ENCODE measurements around the gene BAIAP3.

BAIAP3 gene

DNA sequence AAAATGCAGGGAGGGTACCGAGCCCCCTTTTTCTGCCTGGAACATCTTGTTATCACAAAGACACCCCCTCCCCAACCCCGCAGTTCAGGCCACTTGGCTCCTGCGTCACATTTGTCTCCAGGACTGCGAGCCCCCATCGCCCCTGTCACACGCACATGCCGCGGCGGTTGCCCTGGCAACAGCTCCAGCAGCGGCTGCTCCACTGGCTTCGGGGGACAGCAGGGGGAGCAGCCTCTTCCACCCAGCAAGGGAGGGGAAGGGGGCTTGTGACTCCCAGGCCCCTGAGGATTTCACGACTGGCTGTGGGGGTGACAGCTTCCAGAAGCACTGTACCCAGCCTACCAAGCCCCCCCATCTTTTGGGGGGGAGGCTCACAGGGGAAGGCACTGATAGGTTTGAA lies 2.6 kb downstream of the BAIAP3 start:
- no peaks in the 10 kb centered on the region for H3K79me2 ChIP-seq (ENCODE audit: insufficient read depth, low read length)
- no peak overlapping the region for H3K4me2 ChIP-seq (ENCODE audit: insufficient read depth, low read length)
- H2AFZ ChIP-seq (ENCODE audit: low read depth, low read length): no peak overlapping the region
- H3K4me3 ChIP-seq (ENCODE audit: low read depth in 1 of 2, low read length in 2 of 2): no peak overlapping the region
- TF ChIP-seq, protein P1, sequence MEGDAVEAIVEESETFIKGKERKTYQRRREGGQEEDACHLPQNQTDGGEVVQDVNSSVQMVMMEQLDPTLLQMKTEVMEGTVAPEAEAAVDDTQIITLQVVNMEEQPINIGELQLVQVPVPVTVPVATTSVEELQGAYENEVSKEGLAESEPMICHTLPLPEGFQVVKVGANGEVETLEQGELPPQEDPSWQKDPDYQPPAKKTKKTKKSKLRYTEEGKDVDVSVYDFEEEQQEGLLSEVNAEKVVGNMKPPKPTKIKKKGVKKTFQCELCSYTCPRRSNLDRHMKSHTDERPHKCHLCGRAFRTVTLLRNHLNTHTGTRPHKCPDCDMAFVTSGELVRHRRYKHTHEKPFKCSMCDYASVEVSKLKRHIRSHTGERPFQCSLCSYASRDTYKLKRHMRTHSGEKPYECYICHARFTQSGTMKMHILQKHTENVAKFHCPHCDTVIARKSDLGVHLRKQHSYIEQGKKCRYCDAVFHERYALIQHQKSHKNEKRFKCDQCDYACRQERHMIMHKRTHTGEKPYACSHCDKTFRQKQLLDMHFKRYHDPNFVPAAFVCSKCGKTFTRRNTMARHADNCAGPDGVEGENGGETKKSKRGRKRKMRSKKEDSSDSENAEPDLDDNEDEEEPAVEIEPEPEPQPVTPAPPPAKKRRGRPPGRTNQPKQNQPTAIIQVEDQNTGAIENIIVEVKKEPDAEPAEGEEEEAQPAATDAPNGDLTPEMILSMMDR (IDR thresholded peaks at IDR 0.05; ENCODE audit: borderline replicate concordance, extremely low read depth, low read length, poor library complexity, severe bottlenecking): peak; percentile 32
- no peak for TF ChIP-seq EZH2 (IDR thresholded peaks at IDR 0.05; ENCODE audit: borderline replicate concordance, low read depth, low read length, severe bottlenecking)
- H3K27ac ChIP-seq (ENCODE audit: low read length): no peak overlapping the region
- no peaks in the 10 kb centered on the region for H3K36me3 ChIP-seq (ENCODE audit: insufficient read depth, low read length)
- ATAC-seq (ENCODE audit: insufficient read depth, low read depth) (peak; percentile 53; the same call in 2 of the 3 replicates), DNase-seq (peak; percentile 33)
- H3K9me3 ChIP-seq (ENCODE audit: insufficient read depth, low read length, severe bottlenecking): no peaks in the 10 kb centered on the region
- H3K9ac ChIP-seq (ENCODE audit: low read depth, low read length): no peak overlapping the region
- peaks cover 17% of the 10 kb centered on the region for H4K20me1 ChIP-seq (ENCODE audit: insufficient read depth, low read length)
- peaks cover 5% of the 10 kb centered on the region for H3K27me3 ChIP-seq (ENCODE audit: insufficient read depth, low read length, poor library complexity)
- peaks cover 4% of the 10 kb centered on the region; the same call in 1 of the 2 replicates for H3K4me1 ChIP-seq (ENCODE audit: insufficient read depth, low read length)

DNA sequence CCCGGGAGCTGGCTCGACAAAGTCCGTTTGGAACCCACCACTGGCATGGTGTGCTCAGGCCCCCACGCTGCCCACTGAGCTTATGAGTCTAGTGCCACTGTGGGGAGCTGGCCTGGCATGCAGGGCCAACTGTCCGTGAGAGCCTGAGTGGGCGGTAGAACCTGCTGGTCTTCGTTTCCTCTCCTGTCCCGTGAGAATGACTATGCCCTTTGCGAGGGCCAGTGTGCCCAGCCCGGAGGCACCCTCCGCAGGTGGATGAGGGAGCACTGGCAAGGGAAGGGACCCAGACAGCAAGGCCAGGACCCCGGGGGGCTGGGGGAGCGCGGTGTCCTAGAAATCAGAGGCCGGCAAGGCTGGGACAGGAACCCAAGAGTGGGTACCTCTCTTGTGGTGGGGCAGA lies 3.2 kb downstream of the BAIAP3 start:
- no peak for TF ChIP-seq EZH2 (IDR thresholded peaks at IDR 0.05; ENCODE audit: borderline replicate concordance, low read depth, low read length, severe bottlenecking)
- TF ChIP-seq, protein P1 (IDR thresholded peaks at IDR 0.05; ENCODE audit: borderline replicate concordance, extremely low read depth, low read length, poor library complexity, severe bottlenecking): no peak
- H3K9me3 ChIP-seq (ENCODE audit: insufficient read depth, low read length, severe bottlenecking): no peaks in the 10 kb centered on the region
- ATAC-seq (ENCODE audit: insufficient read depth, low read depth) (no peak), DNase-seq (no peak)
- no peak overlapping the region for H3K4me2 ChIP-seq (ENCODE audit: insufficient read depth, low read length)
- no peaks in the 10 kb centered on the region for H3K36me3 ChIP-seq (ENCODE audit: insufficient read depth, low read length)
- H3K4me1 ChIP-seq (ENCODE audit: insufficient read depth, low read length): peaks cover 2% of the 10 kb centered on the region; the same call in 1 of the 2 replicates
- H3K9ac ChIP-seq (ENCODE audit: low read depth, low read length): no peak overlapping the region
- peaks cover 5% of the 10 kb centered on the region for H3K27me3 ChIP-seq (ENCODE audit: insufficient read depth, low read length, poor library complexity)
- H3K4me3 ChIP-seq (ENCODE audit: low read depth in 1 of 2, low read length in 2 of 2): no peak overlapping the region
- H2AFZ ChIP-seq (ENCODE audit: low read depth, low read length): no peak overlapping the region
- H4K20me1 ChIP-seq (ENCODE audit: insufficient read depth, low read length): peaks cover 23% of the 10 kb centered on the region
- H3K79me2 ChIP-seq (ENCODE audit: insufficient read depth, low read length): no peaks in the 10 kb centered on the region
- H3K27ac ChIP-seq (ENCODE audit: low read length): no peak overlapping the region

DNA sequence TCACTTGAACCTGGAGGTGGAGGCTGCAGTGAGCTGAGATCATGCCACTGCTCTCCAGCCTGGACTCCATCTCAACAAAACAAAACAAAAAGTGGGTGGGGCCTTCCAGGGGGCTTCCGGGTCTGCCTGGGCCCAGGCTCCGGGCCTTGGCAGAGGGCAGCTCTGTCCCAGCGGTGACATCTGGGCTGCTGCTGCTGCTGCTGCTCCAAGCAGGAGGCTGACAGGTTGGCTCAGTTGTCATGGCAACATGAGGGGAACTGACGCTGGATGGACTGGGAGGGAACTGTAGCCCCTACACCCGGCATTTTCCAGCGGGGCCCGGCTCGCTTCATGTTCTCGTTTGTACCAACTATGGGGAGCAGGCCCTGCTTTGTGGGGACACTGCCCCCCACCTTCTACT lies 4.0 kb downstream of the BAIAP3 start:
- no peaks in the 10 kb centered on the region for H3K9me3 ChIP-seq (ENCODE audit: insufficient read depth, low read length, severe bottlenecking)
- H3K27me3 ChIP-seq (ENCODE audit: insufficient read depth, low read length, poor library complexity): peaks cover 5% of the 10 kb centered on the region
- H3K27ac ChIP-seq (ENCODE audit: low read length): no peak overlapping the region
- no peak overlapping the region for H3K9ac ChIP-seq (ENCODE audit: low read depth, low read length)
- H3K36me3 ChIP-seq (ENCODE audit: insufficient read depth, low read length): no peaks in the 10 kb centered on the region
- TF ChIP-seq EZH2 (IDR thresholded peaks at IDR 0.05; ENCODE audit: borderline replicate concordance, low read depth, low read length, severe bottlenecking): no peak
- TF ChIP-seq, protein P1 (IDR thresholded peaks at IDR 0.05; ENCODE audit: borderline replicate concordance, extremely low read depth, low read length, poor library complexity, severe bottlenecking): no peak
- no peak overlapping the region for H3K4me3 ChIP-seq (ENCODE audit: low read depth in 1 of 2, low read length in 2 of 2)
- H3K4me2 ChIP-seq (ENCODE audit: insufficient read depth, low read length): no peak overlapping the region
- peaks cover 31% of the 10 kb centered on the region for H4K20me1 ChIP-seq (ENCODE audit: insufficient read depth, low read length)
- no peak overlapping the region for H2AFZ ChIP-seq (ENCODE audit: low read depth, low read length)
- DNase-seq (no peak), ATAC-seq (ENCODE audit: insufficient read depth, low read depth) (no peak)
- no peaks in the 10 kb centered on the region for H3K79me2 ChIP-seq (ENCODE audit: insufficient read depth, low read length)
- peaks cover 6% of the 10 kb centered on the region for H3K4me1 ChIP-seq (ENCODE audit: insufficient read depth, low read length)
